Stimulated activated CD4-positive, alpha-beta T cell treated with anti-CD3 and anti-CD28 coated beads, Interleukin-4, amount 100 ng/mL, for 1 hour (primary cell): ENCODE measurements around the gene LYST.
A peak's percentile ranks its signal among the peaks of the same experiment; 100 is the strongest.
"Not testable (repeated sequence)": the region's sequence is repeated elsewhere in the genome, so short reads cannot be mapped to it uniquely, and the experiment has no call there.

Experiments
- DNase-seq: peaks from one replicate; pipeline ENCODE4 v3.0.0-alpha.2; 2020

Gene LYST

GRCh38 chr1:235649368-235650163, 217.1 kb downstream of the LYST start, which contains the start of gene GNG4:
TSS of gene GNG4 (minus strand) at chr1:235649784. CDS start at chr1:235583838, 65,946 bp downstream.
- peak; percentile 27 for DNase-seq

GRCh38 chr1:235648954-235649367, 217.7 kb downstream of the LYST start:
- DNase-seq: peak; percentile 56

- DNase-seq: no peak
Observed at GRCh38 chr1:235648407-235648907, 218.2 kb downstream of the LYST start.

GRCh38 chr1:235647537-235647936, 219.2 kb downstream of the LYST start:
- DNase-seq: not testable (repeated sequence)

DNA sequence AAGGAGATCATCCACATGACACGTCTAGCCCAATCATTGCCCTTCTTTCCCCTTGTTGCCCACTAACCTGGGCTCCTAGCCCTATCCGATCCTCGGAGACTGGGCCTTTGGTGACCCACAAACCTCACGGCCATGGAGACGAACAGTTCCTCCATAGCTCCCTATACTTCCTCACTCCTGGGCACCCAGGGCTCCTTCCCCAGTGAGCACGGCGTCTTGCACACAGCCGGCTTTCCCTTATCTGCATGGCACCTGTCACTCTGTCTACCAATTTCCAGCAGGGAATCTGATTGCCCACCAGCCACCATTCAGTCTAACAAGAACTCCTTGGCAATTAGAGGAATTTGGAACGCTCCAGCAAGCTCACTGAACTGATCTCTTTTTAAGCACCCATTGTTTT, 220.2 kb downstream of the LYST start:
- DNase-seq: no peak

- no peak for DNase-seq
Observed at GRCh38 chr1:235644693-235645305, 221.9 kb downstream of the LYST start.

GRCh38 chr1:235643837-235644692, 222.6 kb downstream of the LYST start:
- DNase-seq: no peak

DNA sequence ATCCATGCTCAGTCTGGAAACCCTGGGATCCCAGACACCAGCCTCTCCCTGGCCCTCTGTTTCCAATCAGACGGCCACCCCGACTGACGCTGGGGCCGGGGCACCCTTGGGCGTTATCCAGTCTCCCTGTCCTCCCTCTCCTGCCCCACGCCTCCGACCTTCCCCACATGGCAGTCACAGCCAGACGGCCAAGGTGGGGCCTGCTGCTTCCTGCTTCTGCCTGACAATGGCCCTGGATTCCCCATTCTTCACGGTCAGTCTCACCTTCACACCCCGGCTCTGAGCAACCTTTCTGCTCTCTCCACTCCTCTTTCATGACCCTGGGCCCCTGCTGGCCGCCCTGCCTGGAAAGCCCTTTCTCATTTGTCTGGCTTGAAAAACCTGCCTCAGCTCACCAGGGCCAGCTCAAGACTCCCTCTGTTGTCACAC, 223.7 kb downstream of the LYST start:
- DNase-seq: no peak

- peak; percentile 53 for DNase-seq
Observed at GRCh38 chr1:235642011-235642942, 224.4 kb downstream of the LYST start.

- DNase-seq: no peak
Observed at GRCh38 chr1:235640580-235640979, 226.1 kb downstream of the LYST start.

DNA sequence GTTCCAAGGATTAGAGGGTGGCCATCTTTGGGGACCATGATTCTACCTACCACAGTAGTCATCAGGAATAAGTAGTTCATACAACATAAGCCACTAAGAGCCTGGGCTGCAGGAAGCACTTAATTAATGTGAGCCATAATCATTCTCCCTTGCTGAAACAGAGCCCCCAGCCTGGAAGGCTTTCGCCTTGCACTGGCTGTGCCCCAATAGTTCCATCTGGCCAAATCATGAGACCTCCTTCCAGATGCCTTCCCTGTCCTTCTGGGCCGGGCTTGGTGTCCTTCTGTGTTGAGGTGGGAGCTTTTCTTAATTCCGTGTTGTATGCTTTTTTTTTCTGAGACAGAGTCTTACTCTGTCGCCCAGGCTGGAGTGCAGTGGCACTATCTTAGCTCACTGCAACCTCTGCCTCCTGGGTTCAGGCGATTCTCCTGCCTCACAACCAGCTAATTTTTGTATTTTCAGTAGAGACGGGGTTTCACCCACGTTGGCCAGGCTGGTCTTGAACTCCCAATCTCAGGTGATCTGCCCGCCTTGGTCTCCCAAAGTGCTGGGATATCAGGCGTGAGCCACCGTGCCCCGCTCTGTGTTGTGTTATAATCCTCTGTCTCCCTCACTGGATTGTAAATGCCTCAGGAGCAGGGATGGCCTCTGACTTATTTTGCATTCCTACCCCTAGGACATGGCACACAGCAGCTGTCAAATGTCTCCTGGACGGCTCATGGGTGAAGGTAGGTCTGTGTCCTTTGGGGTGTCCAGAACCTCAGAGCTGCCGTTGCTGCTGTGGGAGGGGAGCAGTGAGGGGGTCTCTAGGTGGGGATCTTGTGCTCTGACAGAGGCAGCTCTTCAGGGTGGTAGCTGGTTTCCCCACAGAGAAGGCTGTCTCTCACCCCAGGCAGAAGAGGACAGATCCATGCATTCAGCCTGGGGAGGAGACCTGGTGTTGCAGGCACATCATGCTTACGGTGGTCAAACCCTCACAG, 227.2 kb downstream of the LYST start:
- DNase-seq: no peak

- DNase-seq: not testable (repeated sequence)
Observed at GRCh38 chr1:235638612-235639011, 228.1 kb downstream of the LYST start.

GRCh38 chr1:235637756-235638534, 228.8 kb downstream of the LYST start:
- no peak for DNase-seq

- DNase-seq: no peak
Observed at GRCh38 chr1:235635938-235636662, 230.6 kb downstream of the LYST start.

DNA sequence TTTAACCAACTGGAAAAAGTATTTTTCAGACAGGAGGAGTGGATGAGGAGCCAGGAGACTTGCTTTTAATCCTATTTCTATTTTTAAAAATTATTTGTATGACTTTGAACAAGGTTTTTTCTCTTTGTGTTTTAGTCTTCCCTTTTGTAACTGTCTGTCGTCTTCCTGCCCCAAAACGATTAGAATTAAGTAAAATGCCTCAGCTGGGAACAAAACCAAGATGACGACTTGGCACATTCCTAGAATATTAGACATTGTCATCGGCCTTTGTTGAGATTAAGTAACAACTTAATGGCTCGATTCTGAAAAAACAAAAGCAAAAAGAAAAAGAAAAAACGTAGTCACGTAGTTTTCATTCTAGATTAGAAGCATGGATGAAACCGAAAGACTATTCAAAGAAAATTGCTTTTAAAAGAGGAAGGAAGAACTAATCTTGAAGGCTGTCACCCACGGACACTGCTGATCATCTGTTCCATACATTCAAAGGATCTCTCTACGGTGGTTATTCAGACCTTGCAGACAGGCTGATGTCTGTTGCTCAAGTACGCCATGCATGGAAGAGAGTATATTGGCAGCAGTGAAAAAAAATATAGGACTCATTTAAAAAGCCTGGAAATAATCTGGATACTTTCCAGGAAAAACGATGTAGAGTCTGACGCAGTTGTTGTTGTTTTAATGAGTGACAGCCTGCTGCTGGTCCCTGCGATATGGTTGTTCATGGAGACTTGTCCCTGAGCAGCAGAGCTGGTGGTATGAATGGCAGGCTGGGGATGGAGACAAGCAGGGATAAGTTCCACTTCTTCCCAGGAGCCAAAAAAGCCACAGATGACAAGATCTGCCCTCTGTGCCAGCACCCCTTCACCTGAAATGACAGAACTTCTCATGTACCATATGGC, 234.0 kb downstream of the LYST start:
- no peak for DNase-seq

DNA sequence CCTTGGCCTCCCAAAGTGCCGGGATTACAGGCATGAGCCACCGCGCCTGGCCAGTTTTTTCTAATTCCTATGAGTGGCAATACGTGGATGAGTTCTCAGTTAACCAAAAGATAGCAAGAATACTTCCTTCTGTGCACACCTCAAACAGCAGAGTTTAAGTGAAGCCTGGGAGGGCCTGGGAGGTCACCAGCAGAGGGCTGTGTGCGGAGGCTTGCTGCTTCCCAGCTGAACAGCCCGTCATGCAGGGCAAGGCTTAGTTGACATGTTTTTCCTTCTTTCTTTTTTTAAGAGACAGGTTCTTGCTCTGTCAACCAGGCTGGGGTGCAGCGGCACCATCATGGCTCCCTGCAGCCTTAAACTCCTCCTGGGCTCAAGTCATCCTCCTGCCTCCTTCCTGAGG, 234.9 kb downstream of the LYST start:
- DNase-seq: no peak

- no peak for DNase-seq
Observed at GRCh38 chr1:235628316-235629005, 238.2 kb downstream of the LYST start.
